SU-DHL-6 (cell line): ENCODE results near the gene C1orf21.

Experiments
- H2AFZ ChIP-seq: fragments of 200-600 bp; sonication (generic); 2 replicates; pipeline ENCODE4 v1.6.1; 2014; ENCODE audit warnings: low read depth, mild to moderate bottlenecking, moderate library complexity, mixed read lengths, antibody characterized with exemption, low read length; ENCODE audit not compliant: severe bottlenecking
- H3F3A ChIP-seq: fragments of 200-600 bp; shearing (Covaris generic); 2 replicates; pipeline ENCODE4 v1.6.0; 2016; ENCODE audit warnings: antibody characterized with exemption, mild to moderate bottlenecking; ENCODE audit not compliant: insufficient read depth
- H3K27ac ChIP-seq: fragments of 200-600 bp; sonication (generic); 2 replicates; pipeline ENCODE4 v1.5.1; 2016; ENCODE audit warnings: low read depth, mild to moderate bottlenecking, low read length, moderate library complexity, mixed read lengths
- H3K27me3 ChIP-seq: fragments of 200-600 bp; sonication (generic), shearing (Covaris generic); 2 replicates; pipeline ENCODE4 v1.6.0; 2014; ENCODE audit warnings: mild to moderate bottlenecking, low read length
- H3K36me3 ChIP-seq: fragments of 200-600 bp; sonication (generic); 2 replicates; pipeline ENCODE4 v1.6.1; 2014; ENCODE audit warnings: mild to moderate bottlenecking, low read length, mixed read lengths
- H3K4me2 ChIP-seq: fragments of 300-600, 200-600 bp; shearing (Covaris generic), sonication (generic); 2 replicates; pipeline ENCODE4 v1.6.0; 2014; ENCODE audit warnings: low read length, low read depth, mild to moderate bottlenecking; ENCODE audit not compliant: poor library complexity, severe bottlenecking
- H3K4me3 ChIP-seq: fragments of 200-600 bp; sonication (generic); 2 replicates; pipeline ENCODE4 v1.5.1; 2014; ENCODE audit warnings: antibody characterized with exemption, low read length, mild to moderate bottlenecking, mixed read lengths; ENCODE audit not compliant: insufficient read depth, poor library complexity, severe bottlenecking
- H3K79me2 ChIP-seq: fragments of 200-600 bp; sonication (generic); 2 replicates; pipeline ENCODE4 v1.6.1; 2014; ENCODE audit warnings: mild to moderate bottlenecking, low read length, moderate library complexity; ENCODE audit not compliant: insufficient read depth
- H3K9ac ChIP-seq: fragments of 200-600 bp; sonication (generic); 2 replicates; pipeline ENCODE4 v1.7.0; 2014; ENCODE audit warnings: mild to moderate bottlenecking, low read length
- H3K9me2 ChIP-seq: fragments of 200-600 bp; sonication (generic); replicated peaks from 2 replicates; pipeline ENCODE4 v1.6.1; 2014; ENCODE audit warnings: low read length; ENCODE audit not compliant: insufficient read depth
- H3K9me3 ChIP-seq: fragments of 200-600 bp; sonication (generic); 2 replicates; pipeline ENCODE4 v1.6.1; 2014; ENCODE audit warnings: low read length, mixed read lengths; ENCODE audit not compliant: insufficient read depth
- H4K20me1 ChIP-seq: fragments of 200-600 bp; sonication (generic); 2 replicates; pipeline ENCODE4 v1.6.1; 2014; ENCODE audit warnings: low read depth, mild to moderate bottlenecking, antibody characterized with exemption, low read length, moderate library complexity, mixed read lengths
- EZH2phosphoT487 ChIP-seq: fragments of 200-600 bp; sonication (generic), shearing (Covaris generic); conservative IDR thresholded peaks from 2 replicates; pipeline ENCODE4 v1.6.1; 2018; ENCODE audit warnings: mild to moderate bottlenecking, antibody characterized with exemption, low read length, moderate library complexity, mixed read lengths
- TF ChIP-seq, protein P1 (sequence below): fragments of 200-600 bp; sonication (generic); IDR thresholded peaks from one replicate; pipeline ENCODE4 v1.5.1; 2017; ENCODE audit warnings: antibody characterized with exemption, mild to moderate bottlenecking, low read length, moderate library complexity; ENCODE audit not compliant: insufficient read depth, poor library complexity, severe bottlenecking

The C1orf21 gene

DNA sequence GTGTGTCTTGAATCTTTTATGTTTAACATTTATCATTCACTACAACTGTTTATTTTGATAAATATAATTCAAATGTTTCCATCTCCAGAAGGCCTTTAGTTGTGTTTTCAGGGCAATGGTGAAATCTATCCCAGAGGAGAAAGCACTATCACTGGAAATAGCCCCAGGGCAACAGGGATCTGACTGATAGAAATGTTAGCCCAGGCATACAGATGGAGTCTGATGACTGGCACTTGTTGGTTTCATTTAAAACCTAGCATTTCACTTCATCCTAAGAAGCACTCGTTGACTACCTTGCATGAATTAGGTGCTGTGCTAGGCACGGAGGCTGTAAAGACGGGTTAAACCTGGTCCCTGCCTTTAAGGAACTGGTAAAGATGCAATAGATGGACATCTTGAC is 103.1 kb downstream of the C1orf21 start:
- Histone ChIP-seq H3K4me2 (no peak overlapping the region), H4K20me1 (no peaks in the 10 kb centered on the region), H3F3A (no peaks in the 10 kb centered on the region), H3K36me3 (no peaks in the 10 kb centered on the region), H3K9ac (no peak overlapping the region), H3K79me2 (no peaks in the 10 kb centered on the region), H2AFZ (no peak overlapping the region), H3K27me3 (no peaks in the 10 kb centered on the region), H3K9me3 (no peaks in the 10 kb centered on the region), H3K4me3 (no peak overlapping the region), H3K27ac (no peak overlapping the region), H3K9me2 (no peaks in the 10 kb centered on the region)
- no peak for TF ChIP-seq EZH2phosphoT487
- TF ChIP-seq, protein P1, sequence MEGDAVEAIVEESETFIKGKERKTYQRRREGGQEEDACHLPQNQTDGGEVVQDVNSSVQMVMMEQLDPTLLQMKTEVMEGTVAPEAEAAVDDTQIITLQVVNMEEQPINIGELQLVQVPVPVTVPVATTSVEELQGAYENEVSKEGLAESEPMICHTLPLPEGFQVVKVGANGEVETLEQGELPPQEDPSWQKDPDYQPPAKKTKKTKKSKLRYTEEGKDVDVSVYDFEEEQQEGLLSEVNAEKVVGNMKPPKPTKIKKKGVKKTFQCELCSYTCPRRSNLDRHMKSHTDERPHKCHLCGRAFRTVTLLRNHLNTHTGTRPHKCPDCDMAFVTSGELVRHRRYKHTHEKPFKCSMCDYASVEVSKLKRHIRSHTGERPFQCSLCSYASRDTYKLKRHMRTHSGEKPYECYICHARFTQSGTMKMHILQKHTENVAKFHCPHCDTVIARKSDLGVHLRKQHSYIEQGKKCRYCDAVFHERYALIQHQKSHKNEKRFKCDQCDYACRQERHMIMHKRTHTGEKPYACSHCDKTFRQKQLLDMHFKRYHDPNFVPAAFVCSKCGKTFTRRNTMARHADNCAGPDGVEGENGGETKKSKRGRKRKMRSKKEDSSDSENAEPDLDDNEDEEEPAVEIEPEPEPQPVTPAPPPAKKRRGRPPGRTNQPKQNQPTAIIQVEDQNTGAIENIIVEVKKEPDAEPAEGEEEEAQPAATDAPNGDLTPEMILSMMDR = no peak

DNA sequence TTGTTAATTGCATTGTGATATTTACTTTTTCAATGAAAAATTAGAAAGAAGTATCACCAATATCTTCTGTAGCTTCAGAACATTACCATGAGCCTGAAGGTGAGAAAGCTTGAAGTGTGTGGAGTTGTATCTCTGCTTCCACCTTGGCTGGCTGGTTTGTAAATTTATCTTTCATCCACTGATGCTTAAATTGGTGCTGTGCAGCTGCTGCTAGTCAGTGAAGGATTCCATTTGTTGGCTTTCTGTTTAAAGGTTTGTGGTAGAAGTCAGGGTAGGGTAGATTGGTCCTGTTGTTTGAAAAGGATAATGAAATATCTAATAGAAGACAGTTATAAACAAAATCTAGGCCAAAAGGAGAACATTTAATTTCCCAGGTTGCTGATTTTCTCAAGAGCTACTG is 105.7 kb downstream of the C1orf21 start:
- Histone ChIP-seq H3K27me3 (no peaks in the 10 kb centered on the region), H3K4me3 (no peak overlapping the region), H3K9me2 (no peaks in the 10 kb centered on the region), H3K9ac (no peak overlapping the region), H2AFZ (no peak overlapping the region), H4K20me1 (no peaks in the 10 kb centered on the region), H3K27ac (no peak overlapping the region), H3K36me3 (no peaks in the 10 kb centered on the region), H3F3A (no peaks in the 10 kb centered on the region), H3K79me2 (no peaks in the 10 kb centered on the region), H3K9me3 (no peaks in the 10 kb centered on the region), H3K4me2 (no peak overlapping the region)
- TF ChIP-seq EZH2phosphoT487 = no peak

DNA sequence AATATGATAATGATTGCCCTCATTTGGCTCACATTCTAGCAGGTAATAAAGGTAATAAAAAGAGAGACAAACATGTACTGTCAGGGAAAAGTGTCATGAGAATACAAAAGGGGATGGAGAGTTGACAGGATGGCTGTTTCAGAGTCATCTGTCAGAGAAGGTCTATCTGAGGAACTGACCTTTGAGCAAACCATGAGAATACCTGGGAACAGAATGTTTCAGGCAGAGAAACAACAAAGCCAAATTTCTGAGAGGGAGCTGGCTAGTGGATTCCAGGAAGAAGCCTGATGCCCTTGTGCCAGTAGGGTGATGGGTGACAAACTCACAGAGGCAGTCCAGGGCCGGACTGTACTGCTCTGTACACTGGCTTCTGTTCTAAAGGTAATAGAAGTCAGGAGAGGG is 107.2 kb downstream of the C1orf21 start:
- Histone ChIP-seq H3K27me3 (no peaks in the 10 kb centered on the region), H3K79me2 (no peaks in the 10 kb centered on the region), H3F3A (no peaks in the 10 kb centered on the region), H2AFZ (no peak overlapping the region), H4K20me1 (no peaks in the 10 kb centered on the region), H3K36me3 (no peaks in the 10 kb centered on the region), H3K9me2 (no peaks in the 10 kb centered on the region), H3K4me2 (no peak overlapping the region), H3K4me3 (no peak overlapping the region), H3K27ac (no peak overlapping the region), H3K9ac (no peak overlapping the region), H3K9me3 (no peaks in the 10 kb centered on the region)
- TF ChIP-seq, protein P1 = no peak
- no peak for TF ChIP-seq EZH2phosphoT487

DNA sequence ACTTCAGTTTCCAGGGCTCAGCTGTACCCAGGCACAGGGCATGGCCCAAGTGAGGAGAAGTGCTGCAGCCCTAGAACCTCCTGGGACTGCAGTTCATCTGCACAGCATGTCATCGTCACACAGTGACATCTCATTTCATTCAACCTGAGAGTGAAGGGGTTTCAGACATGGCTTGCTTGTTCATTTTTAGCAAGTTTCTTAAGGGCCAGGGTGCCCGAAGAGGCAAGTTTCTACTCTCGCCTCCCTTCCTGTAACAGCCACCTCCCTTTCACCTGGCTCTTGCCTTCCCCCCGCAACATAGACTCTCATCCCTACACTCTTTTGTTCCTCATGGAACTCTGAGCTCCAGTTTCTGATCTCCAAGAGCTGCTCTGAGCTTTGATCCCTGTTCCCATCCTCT is 108.1 kb downstream of the C1orf21 start:
- Histone ChIP-seq H3K9me3 (no peaks in the 10 kb centered on the region), H2AFZ (no peak overlapping the region), H3K79me2 (no peaks in the 10 kb centered on the region), H3K36me3 (no peaks in the 10 kb centered on the region), H3F3A (no peaks in the 10 kb centered on the region), H3K4me2 (no peak overlapping the region), H4K20me1 (no peaks in the 10 kb centered on the region), H3K9me2 (no peaks in the 10 kb centered on the region), H3K4me3 (no peak overlapping the region), H3K27me3 (no peaks in the 10 kb centered on the region), H3K9ac (no peak overlapping the region), H3K27ac (no peak overlapping the region)
- TF ChIP-seq, protein P1 = no peak
- no peak for TF ChIP-seq EZH2phosphoT487
